ENCODE results near the gene ZNF532.

- TF ChIP-seq EZH2 (IDR thresholded peaks at IDR 0.05; ENCODE audit: borderline replicate concordance, low read length) (no peak), CTCF (IDR thresholded peaks at IDR 0.05; ENCODE audit: low read length) (no peak)
Observed at GRCh38 chr18:58993260-58993659, 128.6 kb downstream of the ZNF532 start.

Data from OCI-LY1 (cell line).